Uterus (tissue), 4 donors: ENCODE data around the gene IDH3A. TPM values are rescaled to one million over a fixed set of nuclear protein-coding genes. Genes with fewer than 3 reads are reported as not detected.

Experiments
- DNase-seq, 2 donors: peaks; one replicate each; pipeline ENCODE4 v3.0.0-alpha.2; 2019 to 2020
- H3K27ac ChIP-seq, 2 donors: fragments of 200-600 bp; sonication (generic); 1 replicate in 1 of 2; 2 replicates in 1 of 2; pipeline ENCODE4 v1.5.1; 2016 to 2018
- H3K27me3 ChIP-seq, 2 donors: fragments of 200-600 bp; sonication (generic); one replicate each; pipeline ENCODE4 v1.5.1; 2018 to 2019; ENCODE audit warnings: control low read depth in 1 of 2
- H3K36me3 ChIP-seq, 2 donors: fragments of 200-600 bp; sonication (generic); one replicate each; pipeline ENCODE4 v1.5.1; 2019; ENCODE audit warnings: control low read depth in 1 of 2
- H3K4me1 ChIP-seq, 2 donors: fragments of 200-600 bp; sonication (generic); one replicate each; pipeline ENCODE4 v1.5.1; 2018 to 2019; ENCODE audit warnings: control low read depth in 1 of 2
- H3K4me3 ChIP-seq, 2 donors: fragments of 200-600 bp; sonication (generic); 1 replicate in 1 of 2; 2 replicates in 1 of 2; pipeline ENCODE4 v1.5.1; 2018 to 2019; ENCODE audit warnings: mild to moderate bottlenecking in 1 of 2
- H3K9me3 ChIP-seq, 2 donors: fragments of 200-600 bp; sonication (generic); one replicate each; pipeline ENCODE4 v1.5.1; 2019; ENCODE audit warnings: control low read depth in 1 of 2
- CTCF ChIP-seq, 4 experiments: fragments of 200-600 bp in 2 of 4; fragments of 450-650 bp in 2 of 4; sonication (generic) in 2 of 4; IDR thresholded peaks; one replicate each; pipeline ENCODE4 v1.5.1; 2016 to 2019; ENCODE audit warnings: antibody characterized with exemption in 4 of 4, mild to moderate bottlenecking in 2 of 4, moderate library complexity in 1 of 4
- POLR2A ChIP-seq, 2 donors: fragments of 450-650 bp; IDR thresholded peaks; one replicate each; pipeline ENCODE4 v1.6.1; 2016; ENCODE audit warnings: antibody characterized with exemption in 2 of 2, mild to moderate bottlenecking in 1 of 2, moderate library complexity in 1 of 2
- intact Hi-C: fragments of 100-400 bp; cut with DNase I; formaldehyde crosslinking; loops from one replicate; pipeline ENCODE4 v1.15.1; 2023; ENCODE audit warnings: low total_unique reads
- total RNA-seq, 4 donors: library from RNA; depleted of rRNA in 3 of 4; stranded (reverse); fragments of >200 nt in 3 of 4; gene quantifications; one replicate each; pipeline versions ENCODE4 v1.1.0 to v1.2.4, GENCODE V29; 2014 to 2023
- donor health status: DM: yes; HTN: yes; CAD: no.

The IDH3A gene
- total RNA-seq, 4 donors from 2014 or later = 60.1 to 118 (median 86.4) TPM

GRCh38 chr15:78205856-78206255, 56.7 kb downstream of the IDH3A start:
- Histone ChIP-seq H3K4me1 (no peaks in the 10 kb centered on the region), H3K4me3 (no peak overlapping the region), H3K27me3 (no peaks in the 10 kb centered on the region), H3K27ac (no peak overlapping the region), H3K9me3 (no peaks in the 10 kb centered on the region), H3K36me3 (no peaks in the 10 kb centered on the region)
- no peak for DNase-seq
- intact Hi-C loops = no loop called here
- TF ChIP-seq POLR2A (IDR thresholded peaks at IDR 0.05) (no peak), CTCF (IDR thresholded peaks at IDR 0.05) (no peak)

GRCh38 chr15:78206326-78207109, 57.4 kb downstream of the IDH3A start:
- H3K4me1 ChIP-seq = no peaks in the 10 kb centered on the region
- intact Hi-C loops = no loop called here
- H3K9me3 ChIP-seq = no peaks in the 10 kb centered on the region
- no peaks in the 10 kb centered on the region for H3K27me3 ChIP-seq
- no peaks in the 10 kb centered on the region for H3K36me3 ChIP-seq
- DNase-seq = no peak
- H3K27ac ChIP-seq = no peak overlapping the region
- H3K4me3 ChIP-seq = no peak overlapping the region
- TF ChIP-seq CTCF (IDR thresholded peaks at IDR 0.05) (no peak), POLR2A (IDR thresholded peaks at IDR 0.05) (no peak)

DNA sequence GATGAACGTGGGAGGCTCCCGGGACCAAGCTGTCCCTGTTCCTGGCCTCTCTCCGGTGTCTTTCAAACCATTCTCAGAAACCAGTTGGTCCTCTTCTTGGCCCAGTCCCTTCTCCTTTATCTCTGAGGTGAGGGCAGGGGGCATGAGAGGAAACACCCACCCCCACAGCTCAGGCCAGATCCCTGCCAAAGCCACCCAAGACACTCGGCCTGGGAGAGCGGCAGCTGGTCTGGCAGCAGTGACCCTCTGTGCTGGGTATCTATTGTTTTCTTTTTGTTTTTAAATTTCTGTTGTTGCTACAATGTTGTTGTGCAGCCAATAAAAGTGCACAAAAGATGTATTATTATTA, 57.9 kb downstream of the IDH3A start:
- intact Hi-C loops = no loop called here
- no peaks in the 10 kb centered on the region for H3K27me3 ChIP-seq
- H3K4me3 ChIP-seq = no peak overlapping the region
- H3K4me1 ChIP-seq = no peaks in the 10 kb centered on the region
- H3K36me3 ChIP-seq = no peaks in the 10 kb centered on the region
- no peak overlapping the region for H3K27ac ChIP-seq
- DNase-seq = no peak
- no peaks in the 10 kb centered on the region for H3K9me3 ChIP-seq
- TF ChIP-seq CTCF (IDR thresholded peaks at IDR 0.05) (no peak), POLR2A (IDR thresholded peaks at IDR 0.05) (no peak)

GRCh38 chr15:78207641-78208340, 58.6 kb downstream of the IDH3A start:
- H3K4me3 ChIP-seq = no peak overlapping the region
- no peaks in the 10 kb centered on the region for H3K4me1 ChIP-seq
- H3K27me3 ChIP-seq = no peaks in the 10 kb centered on the region
- DNase-seq = no peak
- intact Hi-C loops = no loop called here
- TF ChIP-seq POLR2A (IDR thresholded peaks at IDR 0.05) (no peak), CTCF (IDR thresholded peaks at IDR 0.05) (no peak)
- H3K27ac ChIP-seq = no peak overlapping the region
- H3K9me3 ChIP-seq = no peaks in the 10 kb centered on the region
- H3K36me3 ChIP-seq = no peaks in the 10 kb centered on the region

GRCh38 chr15:78208341-78208844, 59.2 kb downstream of the IDH3A start:
- intact Hi-C loops = no loop called here
- H3K4me1 ChIP-seq = no peaks in the 10 kb centered on the region
- DNase-seq = no peak
- H3K36me3 ChIP-seq = no peaks in the 10 kb centered on the region
- no peak overlapping the region for H3K27ac ChIP-seq
- H3K27me3 ChIP-seq = no peaks in the 10 kb centered on the region
- no peaks in the 10 kb centered on the region for H3K9me3 ChIP-seq
- no peak overlapping the region for H3K4me3 ChIP-seq
- TF ChIP-seq CTCF (IDR thresholded peaks at IDR 0.05) (no peak), POLR2A (IDR thresholded peaks at IDR 0.05) (no peak)
